Smooth muscle cell of the brain vasculature (primary cell): ENCODE results near the gene RAB14.
"Not testable (repeated sequence)": the region's sequence is repeated elsewhere in the genome, so short reads cannot be mapped to it uniquely, and the experiment has no call there.

ENCODE experiments used
- DNase-seq: peaks from one replicate; pipeline ENCODE4 v3.0.0-alpha.2; 2012; ENCODE audit warnings: low read depth, low spot score

Gene RAB14

DNA sequence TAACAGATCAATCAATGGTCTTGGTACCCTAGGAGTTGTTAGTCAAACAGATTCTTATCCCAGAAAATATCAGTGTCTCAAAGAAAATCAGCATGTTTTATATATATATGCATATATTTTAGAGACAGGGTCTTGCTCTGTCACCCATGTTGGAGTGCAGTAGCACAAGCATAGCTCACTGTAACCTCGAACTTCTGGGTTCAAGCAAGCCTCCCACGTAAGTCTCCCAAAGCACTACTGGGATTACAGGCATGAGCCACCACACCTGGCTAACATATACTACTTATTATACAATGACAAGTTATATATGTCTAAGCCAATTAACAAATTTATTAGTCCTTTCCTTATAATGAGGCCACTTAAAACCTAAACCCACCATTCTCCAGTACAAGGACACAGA, 10.4 kb downstream of the RAB14 start:
- no peak for DNase-seq

DNA sequence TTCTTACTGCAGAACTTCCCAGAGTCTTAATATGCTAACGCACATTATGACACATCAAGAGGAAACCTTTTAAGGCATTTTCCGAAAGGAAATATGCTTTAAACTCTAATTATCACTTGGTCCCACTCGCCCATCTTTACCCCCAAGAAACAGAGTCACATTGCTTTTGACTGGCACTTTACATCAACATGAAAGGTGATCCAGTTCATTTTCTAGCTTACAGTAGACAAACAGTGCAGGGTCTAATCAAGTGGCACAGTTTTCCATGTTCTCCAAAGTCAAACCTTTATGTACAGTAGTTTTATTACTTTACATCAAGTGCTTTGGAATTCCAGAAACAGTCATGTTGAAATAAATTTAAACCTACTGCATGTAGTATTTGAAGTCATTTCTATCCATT, 12.0 kb downstream of the RAB14 start:
- DNase-seq, result no peak

DNA sequence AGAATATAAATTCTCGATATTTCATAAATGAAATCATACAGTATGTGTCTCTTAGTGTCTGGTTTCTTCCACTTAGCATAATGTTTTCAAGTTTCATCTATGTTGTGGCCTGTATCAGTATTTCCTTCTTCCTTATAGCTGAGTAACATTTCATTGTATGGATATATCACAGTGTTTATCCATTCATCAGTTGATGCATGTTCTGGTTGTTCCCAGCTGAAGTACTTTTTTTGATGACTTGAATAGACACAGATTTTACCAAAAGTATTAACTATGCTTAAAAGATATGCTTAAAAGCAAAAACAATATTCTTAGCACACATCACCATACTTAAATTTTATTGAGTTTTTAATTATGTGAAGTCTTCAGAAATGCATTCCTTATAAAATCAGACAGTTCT, 12.7 kb downstream of the RAB14 start:
- DNase-seq, result no peak

DNA sequence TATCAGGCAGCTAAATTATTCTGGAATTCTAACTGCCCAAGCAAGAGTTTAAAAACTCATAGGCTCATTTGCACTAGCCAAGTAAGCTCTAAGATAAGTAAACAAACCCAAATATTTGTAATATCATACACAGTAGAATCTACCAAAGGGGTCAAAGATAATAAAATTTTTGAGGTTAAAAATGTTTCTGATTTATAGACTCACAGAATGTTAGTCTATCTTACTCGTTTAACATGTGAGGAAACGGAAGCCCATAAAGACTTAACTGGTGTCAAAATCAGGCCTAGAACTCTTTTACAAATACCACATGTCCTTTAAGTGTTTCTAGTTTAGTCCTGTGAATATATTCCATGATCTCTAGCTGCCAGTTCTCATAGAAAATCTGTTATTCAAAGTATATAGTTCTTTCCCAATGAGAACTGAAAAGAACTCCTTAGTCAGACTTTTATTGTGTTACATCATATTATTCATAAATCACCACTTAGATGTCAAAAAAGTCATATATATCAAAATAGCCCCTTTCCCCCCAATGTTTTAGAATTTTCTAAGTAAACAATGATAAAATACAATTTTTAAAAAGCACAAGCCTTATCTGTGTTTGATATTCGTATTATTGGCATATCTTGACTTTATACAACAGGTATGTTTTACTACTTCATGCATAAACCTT, 13.9 kb downstream of the RAB14 start:
- DNase-seq, result no peak

DNA sequence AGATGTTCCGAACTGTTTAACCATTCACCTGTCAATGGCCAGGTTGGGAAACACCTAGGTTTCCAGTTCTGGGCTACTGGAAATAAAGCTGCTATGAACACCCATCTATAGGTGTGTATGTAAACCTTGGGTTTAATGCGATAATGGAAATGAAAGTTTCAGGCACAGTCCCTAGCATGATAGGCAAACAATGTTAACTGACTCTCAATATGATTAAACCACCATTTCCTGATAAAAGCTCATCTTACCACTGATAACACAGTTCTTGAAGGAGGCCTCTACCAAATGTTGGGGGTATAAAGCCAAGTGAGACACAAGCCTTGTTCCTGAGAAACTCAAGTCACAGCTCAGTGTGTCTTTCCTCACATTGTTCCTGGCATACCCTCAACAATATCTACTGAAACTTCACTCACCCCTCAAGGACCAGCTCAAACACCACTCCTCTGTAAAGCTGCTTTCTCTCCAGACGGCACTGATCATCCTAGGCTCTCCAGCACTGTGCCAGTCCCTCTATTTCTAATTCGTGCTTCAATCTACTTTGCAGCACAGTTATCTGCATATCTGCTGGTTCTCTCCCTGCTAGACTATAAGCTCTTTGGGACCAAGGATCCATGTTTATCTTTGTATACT, 15.8 kb downstream of the RAB14 start:
- no peak for DNase-seq

DNA sequence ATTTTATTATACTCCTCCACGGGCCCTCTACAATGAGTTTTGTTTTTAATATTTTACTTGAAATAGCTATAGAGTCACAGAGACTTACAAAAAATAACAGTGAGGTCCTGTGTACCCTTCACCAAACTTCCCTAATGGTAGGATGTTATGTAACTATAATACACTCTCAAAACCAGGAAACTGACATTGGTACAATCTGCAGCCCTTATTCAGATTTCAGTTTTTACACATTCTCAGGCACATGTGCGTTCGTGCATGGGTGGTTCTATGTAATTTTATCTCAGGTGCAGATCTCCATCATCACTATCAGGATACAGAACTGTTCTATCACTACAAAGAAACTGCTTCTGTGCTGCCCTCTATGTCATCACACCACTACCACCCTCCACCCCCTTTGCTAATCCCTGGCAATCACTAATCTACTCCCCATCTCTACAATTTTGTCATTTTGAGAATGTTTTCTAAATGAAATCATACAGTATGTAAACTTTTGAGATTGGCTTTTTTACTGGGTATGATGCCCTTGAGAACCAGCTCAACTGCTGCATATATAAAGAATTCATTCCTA, 16.4 kb downstream of the RAB14 start:
- no peak for DNase-seq

DNA sequence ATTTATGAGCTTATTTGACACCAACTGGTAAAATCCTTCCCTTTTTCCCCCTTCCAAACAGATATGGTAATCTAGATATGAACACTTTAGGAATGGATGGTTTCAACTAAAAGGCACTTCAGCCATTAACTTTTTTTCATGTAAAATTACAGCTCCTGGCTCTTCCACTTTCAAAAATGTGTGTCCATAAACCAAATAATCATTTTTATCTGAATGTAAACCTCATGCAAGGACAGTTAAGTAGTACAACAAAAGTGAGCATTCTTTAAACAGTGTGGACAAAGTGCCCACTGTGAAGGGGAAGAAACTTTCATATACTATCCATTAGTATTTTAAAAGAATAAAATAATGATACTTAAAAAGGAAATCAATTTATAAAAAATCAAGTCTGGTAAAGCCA, 17.2 kb downstream of the RAB14 start:
- DNase-seq, result no peak

DNA sequence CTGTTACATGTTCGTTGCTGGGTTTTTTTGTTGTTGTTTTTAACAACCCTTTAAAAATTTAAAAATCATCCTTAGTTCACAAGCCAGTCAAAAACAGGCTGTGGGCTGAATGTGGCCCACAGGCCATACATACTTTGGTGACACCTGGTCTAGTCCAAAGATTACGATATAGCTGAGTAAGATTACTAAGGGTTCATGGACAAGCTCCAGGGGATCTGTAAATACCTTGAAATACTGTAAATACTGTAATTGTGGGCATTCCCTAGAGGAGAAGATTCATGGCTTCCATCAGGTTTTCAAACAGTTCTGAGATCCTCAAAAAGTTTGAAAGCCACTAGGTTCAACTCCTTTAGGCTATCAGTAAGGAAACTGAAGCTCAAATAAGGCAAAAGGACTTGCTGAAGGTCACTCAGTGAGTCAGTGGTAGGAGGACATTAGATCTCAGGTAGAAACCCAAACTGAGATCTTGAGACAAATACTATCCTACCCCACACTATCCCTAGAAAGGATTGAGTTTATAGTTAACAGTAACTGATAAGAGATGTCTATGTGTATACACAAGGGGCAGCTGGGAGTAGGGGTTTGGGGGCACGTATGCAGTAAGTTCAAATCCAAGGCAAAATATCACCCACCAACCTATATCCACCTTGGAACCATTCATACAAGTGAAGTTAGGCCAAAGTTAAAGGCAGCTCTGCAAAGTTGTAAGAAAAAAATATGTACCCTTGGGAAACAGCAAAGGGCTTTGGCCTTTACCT, 17.8 kb downstream of the RAB14 start:
- DNase-seq, result no peak

DNA sequence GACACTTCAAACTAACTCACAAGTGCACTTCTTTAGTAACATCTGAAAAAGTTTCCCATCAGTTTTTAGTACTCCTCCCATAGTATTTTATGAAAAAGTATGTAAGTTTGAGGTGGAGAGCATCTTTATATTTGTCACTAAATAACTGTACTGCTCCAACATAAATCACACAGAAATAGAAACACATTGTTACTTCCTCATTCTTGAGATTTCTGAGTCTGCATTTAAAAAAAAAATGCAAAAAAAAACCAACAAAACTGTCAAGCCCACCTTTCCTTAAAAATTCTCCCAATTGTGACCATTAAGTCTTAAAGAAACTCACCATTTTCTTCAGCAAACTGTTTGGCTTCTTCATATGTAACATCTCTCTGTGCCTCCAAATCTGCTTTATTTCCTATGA, 18.7 kb downstream of the RAB14 start:
- no peak for DNase-seq

DNA sequence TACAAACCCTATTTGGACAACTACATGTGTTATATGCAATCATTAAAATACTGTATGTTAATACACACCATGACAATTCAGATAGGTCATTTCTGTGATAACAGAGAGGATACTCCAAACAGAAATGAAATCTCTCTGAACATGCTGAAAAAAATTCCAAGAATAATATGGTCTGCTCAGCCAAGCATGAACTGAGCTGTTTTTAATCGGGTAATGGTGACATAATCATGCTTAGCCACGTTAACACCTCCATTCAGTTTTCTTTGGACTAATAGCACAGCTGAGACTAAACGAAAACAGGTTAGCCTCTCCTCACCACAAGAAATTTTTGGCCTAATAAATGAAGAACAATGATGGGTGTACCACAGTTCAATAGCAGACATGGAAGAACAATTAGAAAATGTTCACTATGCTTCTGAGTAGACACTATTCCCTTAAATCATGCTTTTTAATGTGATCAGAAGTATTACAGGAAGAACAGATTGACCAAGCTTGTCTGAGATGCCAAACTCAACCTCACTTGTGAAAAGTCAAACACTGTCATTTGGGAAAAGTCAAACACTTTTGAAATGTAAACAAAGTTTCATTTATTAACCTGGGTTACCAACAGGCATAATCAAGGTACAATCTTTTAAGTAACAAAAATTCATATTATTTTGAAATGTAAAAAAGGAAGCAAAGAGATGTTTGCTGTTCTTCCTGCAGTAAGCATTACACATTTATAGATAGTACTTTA, 19.4 kb downstream of the RAB14 start:
- no peak for DNase-seq

DNA sequence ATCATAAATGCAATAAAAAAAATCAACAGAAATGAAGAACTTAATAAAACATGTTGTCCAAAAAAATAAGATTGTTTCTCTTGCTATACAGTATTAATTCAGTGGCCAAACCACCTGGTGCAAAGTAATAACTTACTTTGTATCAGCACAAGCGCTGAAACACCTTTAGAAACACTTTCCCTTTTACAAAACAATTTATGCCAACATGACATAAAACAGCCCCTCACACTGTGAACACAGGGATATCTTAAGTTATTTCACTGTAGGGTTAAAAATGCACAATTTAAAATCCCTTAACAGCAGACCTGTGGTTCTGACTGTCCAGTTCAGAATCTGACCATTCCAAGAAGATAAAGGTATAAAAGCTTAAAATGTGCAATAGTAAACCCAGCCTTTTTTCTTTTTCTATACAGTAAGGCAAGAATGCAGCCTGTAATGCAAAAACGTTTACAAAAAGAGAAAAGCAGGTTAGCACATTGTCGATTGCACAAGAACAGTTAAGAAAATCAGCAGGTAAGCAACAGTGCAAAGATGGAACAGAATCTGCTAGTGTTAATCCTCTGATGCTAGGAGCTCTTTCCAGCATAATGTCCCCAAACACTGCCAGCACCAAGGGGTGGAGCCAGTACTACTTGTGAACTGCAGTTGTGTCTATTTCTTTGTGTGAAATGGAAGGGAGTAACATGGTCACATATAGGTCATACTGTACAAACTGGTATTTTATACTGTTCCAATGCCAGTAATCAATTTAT, 21.6 kb downstream of the RAB14 start:
- DNase-seq, result no peak

DNA sequence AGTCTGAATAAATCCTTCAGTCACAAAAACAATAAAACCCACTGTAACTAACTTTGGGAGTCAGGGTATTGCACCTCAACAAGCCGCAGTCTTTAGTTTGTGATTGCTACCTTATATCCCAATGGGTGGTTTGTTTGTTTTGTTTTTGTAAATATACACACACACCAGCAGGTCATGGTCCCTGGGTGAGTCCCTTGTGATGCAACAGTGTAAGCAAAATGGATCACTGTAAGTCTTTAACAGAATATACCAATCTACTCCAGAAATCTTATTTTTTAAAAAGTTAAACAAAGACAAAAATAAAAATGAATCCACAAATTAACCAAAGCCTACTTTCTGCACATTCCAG, 22.3 kb downstream of the RAB14 start:
- DNase-seq, result not testable (repeated sequence)

DNA sequence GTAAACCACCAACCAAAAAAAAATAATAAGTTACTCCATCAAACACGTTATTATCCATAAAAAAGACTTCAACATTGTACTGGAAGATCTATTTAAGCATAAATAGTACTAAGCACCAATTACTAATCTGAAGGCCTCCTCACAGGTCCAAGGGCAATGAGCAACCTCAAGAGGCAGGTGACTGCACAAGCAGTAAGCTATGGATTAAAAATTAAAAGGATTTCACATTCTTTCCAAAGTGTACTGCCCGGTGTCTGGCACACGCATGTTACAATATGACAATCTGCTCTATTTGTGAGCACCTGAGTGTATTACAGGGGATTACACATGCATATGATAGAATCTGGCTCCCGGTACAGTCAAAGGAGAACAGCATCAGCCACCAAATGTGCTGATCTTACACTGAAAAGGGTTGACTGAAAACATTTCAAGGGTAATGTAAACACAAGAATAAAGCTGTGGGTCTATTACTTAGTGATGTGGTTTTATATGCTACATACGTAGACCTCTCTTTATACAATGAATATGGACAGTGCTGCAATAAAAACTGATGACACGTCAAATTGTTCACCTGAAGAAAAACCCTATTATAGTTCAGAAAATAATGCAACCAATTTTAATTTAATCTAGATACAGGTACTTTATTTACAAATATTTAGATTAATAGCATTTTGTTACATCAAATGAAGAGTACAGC, 22.8 kb downstream of the RAB14 start:
- no peak for DNase-seq

DNA sequence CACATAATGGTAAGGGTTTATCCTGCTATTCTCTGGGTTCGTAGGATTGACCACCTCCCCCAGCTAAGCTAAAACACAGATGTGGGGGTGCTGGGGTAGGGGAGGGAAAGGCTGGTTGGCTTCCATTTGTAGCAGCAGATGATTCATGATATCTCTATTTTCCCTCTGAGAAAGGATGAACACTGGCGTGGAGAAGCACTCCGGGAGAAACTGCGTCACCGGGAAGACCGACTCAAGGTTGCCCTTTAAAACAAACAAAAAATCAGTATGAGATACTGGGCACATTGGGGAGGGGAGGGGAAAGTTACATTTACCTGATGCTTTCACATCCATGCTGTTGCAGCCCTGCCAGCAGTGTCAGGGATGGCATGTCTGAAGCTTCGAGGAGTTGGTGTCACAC, 28.2 kb downstream of the RAB14 start:
- no peak for DNase-seq

DNA sequence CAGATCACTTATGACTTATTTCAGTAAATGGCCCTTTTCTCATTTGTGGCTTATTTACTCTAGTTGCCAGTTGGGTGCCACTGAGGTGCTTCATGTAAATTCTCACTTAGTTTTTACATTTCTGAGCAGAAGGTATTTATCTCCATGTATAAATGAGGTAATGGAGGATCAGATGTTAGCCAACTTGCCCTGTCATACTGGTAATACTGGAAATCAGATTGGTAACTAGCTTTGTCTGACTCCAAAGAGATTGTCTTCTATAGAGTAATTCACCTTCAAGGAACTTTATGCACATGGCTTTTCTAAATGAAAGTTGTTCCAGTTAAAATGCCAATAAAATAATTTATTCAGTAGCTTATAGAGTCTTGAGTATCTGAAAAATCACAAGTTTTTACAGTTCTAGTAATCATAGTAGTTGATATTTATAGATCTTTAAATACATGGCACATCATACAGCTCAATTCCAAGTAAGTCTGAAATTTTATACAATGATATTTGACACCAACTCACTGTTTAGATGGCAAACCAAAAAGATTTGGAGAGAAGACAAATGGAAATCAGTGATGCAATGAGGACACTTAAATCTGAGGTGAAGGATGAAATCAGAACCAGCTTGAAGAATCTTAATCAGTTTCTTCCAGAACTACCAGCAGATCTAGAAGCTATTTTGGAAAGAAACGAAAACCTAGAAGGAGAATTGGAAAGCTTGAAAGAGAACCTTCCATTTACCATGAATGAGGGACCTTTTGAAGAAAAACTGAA, 28.8 kb downstream of the RAB14 start:
- no peak for DNase-seq

DNA sequence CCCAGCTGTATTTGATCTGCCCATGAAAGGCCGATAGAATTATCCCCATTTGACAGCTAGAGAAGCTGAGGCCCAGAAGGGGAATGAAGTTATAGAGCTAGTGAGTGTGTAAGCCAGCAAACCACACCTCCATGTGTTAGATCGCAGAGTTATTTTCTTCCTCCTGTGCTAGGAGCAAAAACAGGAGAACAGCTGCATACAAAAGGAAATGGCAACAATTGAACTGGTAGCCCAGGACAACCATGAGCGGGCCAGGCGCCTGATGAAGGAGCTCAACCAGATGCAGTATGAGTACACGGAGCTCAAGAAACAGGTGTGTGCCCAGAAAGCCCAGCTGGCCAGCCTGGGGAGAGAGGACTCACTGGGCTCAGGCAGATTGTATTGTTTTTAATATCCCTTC, 30.4 kb downstream of the RAB14 start:
- no peak for DNase-seq

DNA sequence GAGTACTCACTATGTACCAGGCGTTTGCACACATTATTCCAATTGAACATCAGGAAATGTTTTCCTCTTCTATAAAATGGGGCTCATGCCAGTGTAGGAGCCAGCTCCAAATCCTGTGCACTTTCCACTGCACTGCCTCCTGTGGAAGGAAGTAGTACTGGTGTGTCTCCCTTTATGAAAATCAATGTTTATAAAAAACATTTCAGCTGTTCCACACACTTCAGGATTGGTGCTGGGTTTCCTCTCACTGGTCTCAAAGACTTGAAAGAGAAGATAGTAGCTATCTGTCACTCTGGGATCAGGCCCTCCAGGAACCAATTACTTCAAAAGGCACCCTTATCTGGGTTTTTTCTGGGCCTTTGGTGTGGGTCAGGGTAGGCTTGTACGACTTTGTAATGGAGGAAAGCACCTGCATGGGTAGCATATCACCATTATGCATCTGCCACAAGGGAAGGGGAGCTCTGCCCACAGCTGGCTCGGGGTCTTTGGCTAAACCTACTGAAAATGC, 32.5 kb downstream of the RAB14 start:
- no peak for DNase-seq

DNA sequence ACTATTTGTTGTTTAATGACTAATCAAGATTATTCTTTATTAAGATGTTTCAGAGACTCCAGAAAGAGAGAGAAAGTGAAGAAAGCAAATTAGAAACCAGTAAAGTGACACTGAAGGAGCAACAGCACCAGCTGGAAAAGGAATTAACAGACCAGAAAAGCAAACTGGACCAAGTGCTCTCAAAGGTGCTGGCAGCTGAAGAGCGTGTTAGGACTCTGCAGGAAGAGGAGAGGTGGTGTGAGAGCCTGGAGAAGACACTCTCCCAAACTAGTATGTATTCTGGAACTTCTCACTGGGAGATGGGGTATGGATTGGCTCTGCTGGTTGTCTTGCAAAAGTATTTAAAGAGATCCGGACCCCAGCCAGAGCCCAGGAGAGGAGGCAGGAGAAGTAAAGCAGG, 33.6 kb downstream of the RAB14 start:
- no peak for DNase-seq

DNA sequence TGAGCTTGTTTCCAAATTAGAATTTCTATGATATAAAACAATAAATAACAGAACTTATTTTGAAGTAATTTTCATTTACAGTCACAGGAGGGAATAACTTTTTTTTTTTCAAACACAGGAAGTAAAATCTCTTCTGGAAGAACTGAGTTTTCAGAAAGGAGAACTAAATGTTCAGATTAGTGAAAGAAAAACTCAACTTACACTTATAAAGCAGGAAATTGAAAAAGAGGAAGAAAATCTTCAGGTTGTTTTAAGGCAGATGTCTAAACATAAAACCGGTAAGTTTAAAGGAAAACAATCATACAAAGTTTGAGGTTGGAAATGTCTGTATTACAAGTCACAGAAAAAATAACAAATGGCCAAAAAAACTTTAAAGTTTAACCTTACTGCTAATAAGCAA, 41.6 kb downstream of the RAB14 start:
- no peak for DNase-seq

DNA sequence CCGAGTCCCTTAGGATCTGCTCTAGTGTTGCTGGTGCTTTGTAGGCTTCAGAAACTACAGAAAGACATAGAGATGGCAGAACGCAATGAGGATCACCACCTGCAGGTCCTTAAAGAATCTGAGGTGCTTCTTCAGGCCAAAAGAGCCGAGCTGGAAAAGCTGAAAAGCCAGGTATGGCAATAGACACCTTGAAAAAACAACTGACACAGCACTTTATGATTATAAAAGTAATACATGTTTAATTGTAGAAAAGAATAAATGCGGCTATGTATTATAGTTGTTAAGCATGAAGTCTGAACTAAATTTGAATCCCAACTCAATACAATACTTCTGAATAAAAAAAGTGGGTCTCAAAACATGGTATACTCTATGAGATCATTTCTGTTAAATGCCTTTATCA, 43.7 kb downstream of the RAB14 start:
- DNase-seq, result no peak
